Measurements from ENCODE around the gene DAB2IP.

DAB2IP gene

DNA sequence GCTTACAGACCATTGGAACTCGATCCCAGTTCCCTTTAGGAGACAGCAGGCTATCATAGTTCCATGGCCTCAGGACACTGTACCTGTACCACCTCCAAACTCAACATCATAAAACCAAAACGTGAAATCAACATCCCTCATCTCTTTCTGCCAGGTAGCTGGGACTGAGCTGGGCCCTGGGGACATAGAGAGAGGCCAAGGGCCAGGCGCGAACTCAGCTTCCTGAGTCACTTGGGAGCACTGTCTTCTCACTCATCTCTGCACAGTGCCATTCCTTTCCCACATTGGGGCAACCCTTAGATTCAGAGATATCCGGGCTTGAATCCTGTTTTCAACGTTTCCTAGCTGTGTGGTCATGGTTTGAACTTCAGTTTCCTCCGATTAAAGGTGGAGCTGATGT lies 12.2 kb downstream of the DAB2IP start:
- DNase-seq (ENCODE audit: low read depth, low spot score), result no peak

DNA sequence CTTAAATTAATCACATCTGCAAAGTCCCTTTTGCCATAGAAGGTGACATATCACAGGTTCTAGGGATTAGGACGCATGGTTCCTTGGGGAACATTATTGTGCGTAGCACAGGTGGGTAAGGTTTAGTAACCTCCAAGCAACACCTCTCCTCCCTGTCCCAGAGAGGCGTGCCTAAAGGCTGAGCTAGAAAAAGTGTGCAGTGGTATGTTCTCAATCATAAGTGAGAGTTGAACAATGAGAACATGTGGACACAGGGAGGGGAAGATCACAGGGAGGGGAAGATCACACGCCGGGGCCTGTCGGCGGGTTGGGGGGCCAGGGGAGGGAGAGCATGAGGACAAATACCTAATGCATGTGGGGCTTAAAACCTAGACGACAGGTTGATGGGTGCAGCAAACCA lies 14.9 kb downstream of the DAB2IP start:
- no peak for DNase-seq (ENCODE audit: low read depth, low spot score)

DNA sequence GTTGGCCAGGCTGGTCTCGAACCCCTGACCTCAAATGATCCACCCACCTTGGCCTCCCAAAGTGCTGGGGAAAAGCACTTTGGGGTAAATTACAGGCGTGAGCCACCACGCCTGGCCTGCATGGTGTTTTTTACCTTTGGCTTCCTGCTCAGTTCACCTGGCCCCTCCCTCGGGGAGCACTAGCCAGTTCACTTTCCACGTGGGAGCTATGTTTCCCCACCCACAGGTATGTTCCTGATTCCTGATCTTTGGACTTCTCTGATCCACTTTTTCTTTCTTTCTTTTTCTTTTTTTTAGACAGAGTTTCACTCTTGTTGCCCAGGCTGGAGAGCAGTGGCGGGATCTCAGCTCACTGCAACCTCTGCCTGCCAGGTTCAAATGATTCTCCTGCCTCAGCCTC lies 15.8 kb downstream of the DAB2IP start:
- DNase-seq (ENCODE audit: low read depth, low spot score), result no peak

DNA sequence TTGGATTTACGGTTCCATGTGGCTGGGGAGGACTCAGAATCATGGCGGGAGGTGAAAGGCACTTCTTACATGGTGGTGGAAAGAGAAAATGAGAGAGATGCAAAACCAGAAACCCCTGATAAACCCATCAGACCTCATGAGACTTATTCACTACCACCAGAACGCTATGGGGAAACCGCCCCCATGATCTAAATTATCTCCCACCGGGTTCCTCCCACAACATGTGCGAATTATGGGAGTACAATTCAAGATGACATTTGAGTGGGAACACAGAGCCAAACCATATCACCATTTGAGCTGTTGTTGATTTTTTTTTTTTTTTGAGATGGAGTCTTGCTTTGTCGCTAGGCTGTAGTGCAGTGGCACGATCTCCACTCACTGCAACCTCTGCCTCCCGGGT lies 16.5 kb downstream of the DAB2IP start:
- no peak for DNase-seq (ENCODE audit: low read depth, low spot score)

DNA sequence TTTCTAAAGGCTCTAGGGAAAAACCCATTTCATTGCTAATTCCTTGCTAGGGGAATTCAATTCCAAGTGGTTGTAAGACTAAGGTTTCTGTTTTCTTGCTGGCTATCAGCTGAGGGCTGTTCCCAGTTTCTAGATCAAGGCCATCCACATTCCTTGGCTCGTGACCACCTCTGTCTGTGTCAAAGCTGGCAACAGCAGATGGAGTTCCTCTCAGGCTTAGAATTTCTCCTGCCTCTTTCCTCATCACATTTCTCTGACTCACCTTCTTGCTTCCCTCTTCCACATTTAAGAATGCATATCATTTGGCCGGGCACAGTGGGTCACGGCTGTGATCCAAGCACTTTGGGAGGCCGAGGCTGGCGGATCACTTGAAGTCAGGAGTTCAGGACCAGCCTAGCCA lies 19.0 kb downstream of the DAB2IP start:
- no peak for DNase-seq (ENCODE audit: low read depth, low spot score)

DNA sequence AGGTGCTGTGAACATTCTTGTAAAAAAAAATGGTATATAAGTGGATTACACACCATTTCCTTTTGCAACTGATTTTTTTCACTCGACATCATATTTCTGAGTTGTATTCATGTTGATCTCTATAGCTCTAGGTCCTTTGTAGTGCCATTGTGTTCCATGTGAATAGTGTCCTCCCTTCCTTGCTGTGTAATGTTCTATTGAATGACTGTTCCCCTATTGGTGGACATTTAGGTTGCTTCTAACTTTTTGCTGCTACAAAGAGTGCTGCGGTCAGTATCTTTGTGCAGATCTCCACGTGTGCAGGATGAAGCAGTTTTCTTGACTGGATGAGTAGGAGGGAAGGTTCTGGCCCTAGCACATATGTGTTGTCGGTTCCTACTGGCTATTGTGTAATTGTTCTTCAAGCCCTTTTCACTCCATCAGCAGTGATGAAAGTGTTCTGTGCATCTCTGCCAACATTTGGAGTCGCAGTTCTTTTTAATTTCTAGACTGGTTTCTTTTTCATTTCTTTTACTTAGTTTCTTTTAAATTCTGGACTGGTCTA lies 20.2 kb downstream of the DAB2IP start:
- DNase-seq (ENCODE audit: low read depth, low spot score), result no peak

DNA sequence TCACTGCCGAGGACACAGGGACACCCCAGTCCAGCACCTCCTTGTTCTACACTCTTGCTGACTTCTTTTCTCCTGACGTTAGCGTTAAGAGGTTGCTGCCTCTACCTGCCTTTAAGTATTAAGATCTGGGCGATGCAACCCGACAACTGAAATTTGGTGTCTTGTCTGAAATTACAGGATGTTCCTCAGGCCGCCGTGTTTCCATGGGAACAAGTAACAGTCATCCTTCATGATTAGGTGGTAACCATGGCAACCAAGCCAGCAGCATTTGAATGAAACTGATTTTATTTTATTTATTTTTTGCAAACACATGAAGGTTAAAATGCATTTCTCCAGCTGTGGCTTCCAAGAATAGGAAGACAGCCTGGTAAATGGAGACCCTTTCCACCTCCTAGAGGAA lies 20.8 kb downstream of the DAB2IP start:
- DNase-seq (ENCODE audit: low read depth, low spot score), result no peak

DNA sequence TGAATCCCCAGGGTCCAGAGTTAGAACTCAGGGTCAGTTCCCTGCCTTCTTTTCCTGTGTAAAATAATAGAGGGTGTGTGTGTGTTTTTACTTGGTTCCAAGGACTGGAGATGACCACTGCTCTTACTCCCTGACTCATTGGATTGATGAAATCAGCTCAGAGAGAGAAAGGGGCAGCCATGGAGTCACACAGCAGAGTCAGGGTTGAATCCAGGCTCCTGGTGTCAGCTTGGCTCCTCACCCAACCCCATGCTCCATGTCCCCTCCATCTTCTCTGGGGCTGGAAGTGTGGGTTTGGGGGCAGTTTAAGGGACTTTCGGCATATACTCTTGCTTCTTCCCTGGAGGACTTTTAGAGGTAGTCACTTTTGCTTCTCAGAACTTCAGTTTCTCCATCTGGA lies 21.6 kb downstream of the DAB2IP start:
- DNase-seq (ENCODE audit: low read depth, low spot score), result no peak

DNA sequence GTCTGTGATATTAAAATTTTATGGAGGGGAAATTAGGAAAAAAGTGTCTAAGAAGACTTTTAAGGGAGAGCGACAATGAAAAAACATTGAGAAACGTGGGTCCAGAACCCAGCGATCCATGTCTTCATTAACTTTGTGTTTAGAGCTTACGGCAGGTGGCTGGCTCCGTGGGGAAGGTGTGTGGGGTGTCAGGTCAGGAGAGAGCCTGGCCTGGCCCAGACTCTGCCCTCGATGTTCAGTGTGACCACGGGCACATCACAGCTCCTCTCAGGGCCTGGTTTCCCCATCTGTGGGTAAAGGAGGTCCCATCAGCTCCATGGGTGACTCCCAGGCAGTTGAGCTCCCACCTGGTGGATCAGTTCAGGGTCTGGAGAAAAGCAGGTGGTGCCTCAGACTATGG lies 22.1 kb downstream of the DAB2IP start:
- no peak for DNase-seq (ENCODE audit: low read depth, low spot score)

DNA sequence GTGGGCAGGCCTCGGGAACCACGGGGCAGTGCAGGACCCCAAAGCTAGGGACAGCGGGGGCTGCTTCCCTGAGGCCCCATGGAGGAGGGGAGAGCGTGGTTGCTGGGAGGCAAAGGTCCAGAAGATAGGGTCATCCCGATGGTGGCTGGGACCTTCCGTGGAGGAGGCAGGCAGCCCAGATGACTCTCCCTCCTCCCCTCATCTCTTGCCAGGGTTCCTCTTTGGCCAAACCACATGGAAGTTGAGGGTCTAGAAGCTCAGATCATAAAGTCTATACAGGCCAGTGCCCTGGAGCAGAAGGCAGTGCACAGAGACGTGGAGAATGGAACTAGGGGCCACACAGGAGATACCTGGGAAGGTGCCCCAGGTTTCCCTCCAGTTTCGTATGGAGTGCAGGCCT lies 22.6 kb downstream of the DAB2IP start:
- DNase-seq (ENCODE audit: low read depth, low spot score), result no peak

DNA sequence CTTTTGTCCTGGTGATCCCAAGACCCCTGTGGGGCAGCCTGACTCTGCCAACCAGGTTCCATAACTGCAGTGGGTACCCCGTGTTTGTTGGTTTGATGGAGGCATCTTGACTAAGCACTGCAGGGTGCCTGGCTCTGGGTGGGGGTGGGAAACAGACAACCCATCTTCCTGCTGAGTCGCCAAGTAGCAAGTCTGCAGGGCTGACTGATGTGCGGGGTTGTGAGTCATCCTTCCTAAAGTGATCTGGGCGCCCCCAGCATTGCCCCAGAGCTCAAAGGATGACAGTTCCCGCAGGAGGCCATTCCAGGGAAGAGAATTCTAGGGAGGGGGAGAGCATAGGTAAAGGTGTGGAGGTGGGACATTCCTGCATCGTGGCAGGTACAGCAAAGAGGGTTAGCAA lies 23.5 kb downstream of the DAB2IP start:
- DNase-seq (ENCODE audit: low read depth, low spot score), result no peak

DNA sequence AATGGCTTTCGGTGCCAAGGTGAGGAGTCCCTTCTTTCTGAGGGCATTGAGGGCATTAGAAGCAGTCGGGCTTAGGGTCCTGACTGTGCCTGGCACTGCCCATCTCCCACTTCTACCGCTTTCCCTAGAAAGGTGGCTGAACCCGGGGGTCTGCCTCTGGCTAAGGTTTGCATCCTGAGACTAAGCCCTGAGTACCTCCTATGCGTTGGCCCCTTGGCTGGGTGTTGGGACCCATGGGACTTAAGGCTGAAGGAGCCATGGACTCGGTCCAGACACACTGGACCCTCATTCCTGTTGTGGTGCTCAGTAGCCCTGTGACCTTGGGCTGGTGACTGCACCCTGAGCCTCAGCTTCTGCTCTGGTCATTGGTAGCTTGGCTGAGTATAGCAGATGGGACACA lies 23.9 kb downstream of the DAB2IP start:
- DNase-seq (ENCODE audit: low read depth, low spot score), result no peak

DNA sequence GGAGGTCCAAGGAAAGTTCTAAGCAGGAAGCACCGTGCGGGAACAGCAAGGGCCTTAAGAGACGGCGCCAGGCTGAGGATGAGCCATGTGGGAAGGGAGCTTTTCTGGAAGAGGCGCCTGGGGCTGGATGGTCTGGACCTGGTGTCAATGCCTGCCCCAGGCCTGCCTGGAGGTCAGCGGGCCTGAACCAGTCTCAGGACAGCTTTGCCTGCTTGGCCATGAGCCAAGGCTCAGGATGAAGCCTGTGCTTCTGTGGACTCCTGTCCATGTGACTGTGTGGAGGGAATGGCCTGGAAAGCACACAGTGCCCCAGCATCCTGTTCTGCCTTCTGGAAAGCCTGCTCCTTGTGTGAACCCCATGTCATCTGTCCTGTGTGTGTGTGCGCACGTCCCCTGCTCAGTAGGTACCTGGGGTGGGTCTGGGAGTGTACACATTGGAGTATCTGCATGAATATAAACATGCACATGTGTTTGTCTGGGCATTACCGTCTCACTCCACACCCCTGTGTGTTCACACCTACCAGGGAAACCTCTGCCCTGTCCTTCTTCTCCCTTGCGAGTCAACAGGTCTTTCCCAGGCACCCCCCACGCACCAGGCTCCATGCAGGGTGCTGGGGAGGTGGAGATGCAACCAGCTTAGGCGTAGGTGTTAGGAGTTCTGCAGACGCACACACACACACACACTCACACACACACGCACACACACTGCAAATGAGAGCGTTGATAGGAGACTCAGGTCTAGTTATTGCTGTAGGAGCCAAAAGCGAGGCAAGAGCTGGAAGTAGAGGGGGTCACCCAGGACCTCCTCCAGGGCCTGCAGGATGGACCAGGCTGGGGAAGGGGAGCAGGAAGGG lies 24.8 kb downstream of the DAB2IP start:
- no peak for DNase-seq (ENCODE audit: low read depth, low spot score)

DNA sequence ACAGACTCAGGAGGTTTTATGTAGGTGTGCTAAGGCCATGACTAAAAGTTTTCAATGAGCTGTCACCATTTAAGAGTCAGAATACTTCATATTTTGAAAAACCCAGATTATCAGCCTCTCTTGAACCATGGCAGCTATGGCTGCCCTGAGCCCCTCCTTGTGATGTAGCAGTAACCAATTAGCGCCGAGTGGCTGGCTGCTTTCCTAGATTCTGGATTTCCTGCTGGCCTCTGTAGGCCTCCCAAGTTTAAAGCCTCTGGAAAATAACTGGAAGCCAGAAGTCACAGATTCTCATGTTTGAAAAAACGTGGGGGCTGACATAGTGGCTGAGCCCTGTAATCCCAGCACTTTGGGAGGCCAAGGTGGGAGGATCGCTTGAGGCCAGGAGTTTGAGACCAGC lies 25.5 kb downstream of the DAB2IP start:
- DNase-seq (ENCODE audit: low read depth, low spot score), result no peak

DNA sequence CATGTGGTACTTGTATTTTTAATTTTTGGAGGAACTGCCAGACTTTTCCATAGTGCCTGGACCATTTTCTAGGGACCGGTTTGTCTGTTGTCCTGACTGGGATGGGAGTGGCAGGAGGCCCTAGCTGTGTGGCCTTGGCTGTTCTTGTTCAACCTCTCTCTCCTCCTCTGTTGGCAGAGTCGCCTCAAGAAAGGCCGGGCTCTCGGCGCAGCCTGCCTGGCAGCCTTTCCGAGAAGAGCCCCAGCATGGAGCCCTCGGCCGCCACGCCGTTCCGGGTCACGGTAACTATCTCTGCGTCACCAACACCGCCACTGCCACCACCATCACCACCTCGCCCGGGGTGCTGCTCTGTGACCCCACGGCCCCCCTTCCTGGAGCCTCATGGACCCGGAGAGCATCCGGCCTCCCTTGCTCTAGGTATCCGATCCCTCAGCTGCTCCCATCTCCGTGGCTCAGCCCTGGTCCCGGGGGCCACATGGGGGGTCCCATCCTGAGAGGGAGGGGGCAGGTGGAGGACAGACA lies 27.1 kb downstream of the DAB2IP start:
- DNase-seq (ENCODE audit: low read depth, low spot score), result no peak

DNA sequence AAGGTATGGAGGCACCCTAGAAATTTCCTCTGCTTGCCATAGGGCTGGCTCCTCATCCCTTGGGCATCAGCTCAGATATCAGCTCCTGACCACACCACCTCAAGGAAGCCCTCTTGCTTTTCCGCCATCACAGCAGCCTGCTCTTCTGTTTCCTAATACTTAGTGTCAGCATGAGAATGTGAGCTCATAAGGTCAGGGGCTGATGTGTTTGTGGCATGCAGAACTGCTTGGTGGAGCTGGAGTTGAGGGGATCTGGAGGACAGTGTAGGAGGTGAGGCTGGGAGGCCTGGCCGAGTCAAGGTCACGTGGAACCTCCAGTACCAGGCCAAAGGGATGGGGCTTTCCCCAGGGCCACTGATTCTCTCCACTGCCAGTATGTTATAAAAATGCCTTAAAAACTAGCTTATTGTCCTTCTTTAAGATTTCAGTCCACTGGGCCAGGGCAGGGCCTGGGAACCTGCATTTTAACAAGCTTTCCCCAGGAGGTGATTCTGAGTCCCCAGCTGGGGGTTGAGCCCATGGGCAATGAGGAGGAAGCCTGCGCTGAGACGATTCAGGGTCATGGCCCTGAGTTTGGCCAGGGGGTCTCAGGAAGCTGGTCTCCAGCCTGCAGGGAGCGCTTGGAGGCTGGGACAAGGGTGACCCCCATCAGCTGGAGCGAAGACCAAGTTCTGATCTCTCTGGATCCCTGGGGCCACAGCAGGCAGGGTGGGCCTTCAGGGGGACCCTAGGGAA lies 28.6 kb downstream of the DAB2IP start:
- no peak for DNase-seq (ENCODE audit: low read depth, low spot score)

DNA sequence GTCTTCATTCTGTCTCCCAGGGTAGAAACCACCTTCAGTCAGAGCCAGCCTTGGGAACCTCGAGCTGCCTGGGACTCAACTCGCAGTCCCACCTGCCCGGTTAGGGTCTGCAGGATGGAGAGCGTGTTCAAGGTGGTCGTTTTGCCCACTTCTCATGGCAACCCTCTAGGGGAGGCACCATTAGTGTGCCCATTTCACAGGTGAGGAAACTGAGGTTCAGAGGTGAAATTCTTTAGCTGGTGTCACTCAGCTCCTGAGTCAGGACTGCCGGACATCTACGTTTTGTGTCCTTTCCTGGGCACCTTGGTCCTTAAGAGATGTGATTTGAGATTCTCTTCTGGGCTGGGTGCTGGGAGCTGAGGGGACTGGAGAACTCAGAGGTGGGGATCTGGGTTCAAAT lies 30.0 kb downstream of the DAB2IP start:
- DNase-seq (ENCODE audit: low read depth, low spot score), result no peak

DNA sequence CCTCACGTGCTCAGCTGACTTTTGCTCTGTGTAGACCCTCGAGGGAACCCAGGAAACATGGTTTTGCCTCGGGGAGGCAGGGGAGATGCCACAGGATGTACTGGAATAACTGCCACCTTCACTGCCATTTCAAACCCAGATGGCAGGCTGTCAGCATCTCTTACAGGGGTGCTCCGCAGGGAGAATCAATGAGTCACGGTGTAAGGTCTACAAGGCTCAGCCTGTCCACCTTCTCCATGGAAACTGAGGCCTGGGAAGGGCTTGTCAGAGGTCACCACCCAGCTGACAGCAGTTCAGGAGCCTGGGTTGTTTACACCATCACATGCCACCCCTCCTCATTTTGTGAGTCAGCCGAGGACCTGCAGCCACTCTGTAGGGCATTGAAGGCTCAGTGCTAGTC lies 30.8 kb downstream of the DAB2IP start:
- DNase-seq (ENCODE audit: low read depth, low spot score), result no peak

DNA sequence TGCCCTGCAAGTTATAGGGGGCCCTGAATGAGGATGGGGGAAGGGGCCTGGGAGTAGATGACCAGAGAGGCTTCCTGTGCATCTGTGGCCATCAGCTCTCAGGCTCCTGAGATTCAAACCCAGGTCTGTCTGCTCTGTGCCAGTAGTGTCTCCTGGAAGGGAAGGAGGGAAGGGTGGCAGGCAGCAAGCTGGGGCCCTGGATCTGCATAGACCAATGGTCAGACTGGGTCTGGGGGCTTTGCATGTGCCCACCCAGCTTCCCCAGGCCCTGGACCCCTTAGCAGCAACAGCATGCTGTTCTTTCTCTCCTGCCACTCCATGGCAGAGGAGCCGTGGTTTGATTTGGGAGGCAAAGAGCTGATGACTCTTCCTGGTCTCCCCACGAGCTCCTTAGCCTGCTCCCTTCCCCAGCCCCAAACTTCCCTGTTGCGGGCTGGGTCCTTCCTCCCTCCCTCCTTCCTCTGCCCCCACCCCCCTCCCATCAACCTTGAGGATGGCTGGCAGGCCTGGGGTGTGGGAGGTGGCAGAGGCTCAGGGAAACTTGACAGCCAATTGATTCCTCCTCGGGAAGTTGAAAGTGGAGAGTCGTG lies 31.6 kb downstream of the DAB2IP start:
- no peak for DNase-seq (ENCODE audit: low read depth, low spot score)

DNA sequence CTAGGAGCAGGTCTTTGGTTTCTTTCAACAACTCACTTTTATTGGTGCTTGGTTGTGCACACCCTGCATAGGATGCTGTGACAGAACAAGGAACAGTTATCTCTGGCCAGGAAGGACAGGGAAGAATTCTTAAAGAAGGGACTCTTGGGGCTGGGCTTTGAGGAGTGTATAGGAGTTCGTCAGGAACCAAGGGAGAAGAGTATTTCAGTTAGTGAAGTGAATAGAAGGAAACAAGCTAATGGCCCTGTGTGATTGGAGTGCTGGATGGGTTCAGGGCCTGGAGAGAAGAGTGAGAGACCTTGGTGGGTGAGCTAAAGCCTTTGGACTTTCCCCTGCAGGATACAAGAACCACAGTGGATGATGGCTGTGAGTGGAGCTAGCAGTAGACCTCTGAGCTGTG lies 32.2 kb downstream of the DAB2IP start:
- DNase-seq (ENCODE audit: low read depth, low spot score), result no peak

DNA sequence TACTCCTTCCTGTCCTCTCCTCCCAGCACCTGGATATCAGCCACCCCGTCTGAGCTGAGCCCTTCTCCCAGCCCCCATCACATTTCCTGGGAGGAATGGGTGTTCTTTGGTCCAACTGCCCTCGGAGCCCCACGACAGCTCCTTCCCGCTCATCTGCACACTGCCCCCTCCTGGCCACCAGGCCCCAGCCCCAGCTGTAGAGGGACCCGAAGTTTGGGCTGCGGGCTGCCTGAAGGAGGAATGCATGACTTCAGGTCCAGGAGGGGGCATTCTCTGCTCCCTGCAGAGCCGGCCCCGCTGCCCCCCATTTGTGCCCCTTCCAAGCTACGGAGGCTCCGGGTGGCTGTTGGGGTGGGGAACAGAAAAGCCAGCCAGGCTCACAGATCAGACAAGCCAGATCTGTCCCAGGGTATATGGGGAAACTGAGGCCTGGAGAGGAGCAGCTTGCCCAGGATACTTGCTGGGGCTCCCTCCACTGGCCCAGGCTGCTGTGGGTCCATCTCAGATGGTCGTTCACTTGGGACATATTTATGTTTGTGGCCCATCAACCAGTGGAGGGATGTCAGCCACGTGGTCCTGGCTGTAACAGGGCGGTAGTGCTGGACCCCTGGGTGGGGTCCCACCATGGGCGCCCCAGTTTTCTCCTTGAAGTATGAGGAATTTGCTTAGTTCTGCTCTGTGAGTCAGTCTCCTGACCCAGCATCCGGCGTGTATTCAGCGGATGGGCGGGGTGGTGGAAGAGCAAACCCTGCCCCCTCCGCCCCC lies 33.1 kb downstream of the DAB2IP start:
- no peak for DNase-seq (ENCODE audit: low read depth, low spot score)
